K562 (cell line): Measurements from ENCODE around the gene MAN1A1. TPM values are rescaled to one million over a fixed set of nuclear protein-coding genes. Genes with fewer than 3 reads are reported as not detected.

Experiments
- ATF1 ChIP-seq, 2 experiments: fragments of 450-650 bp in 1 of 2; IDR thresholded peaks; 2 replicates each; pipeline ENCODE4 v1.6.1; 2016; ENCODE audit warnings: missing compliant biosample characterization in 1 of 2, missing genetic modification characterization in 1 of 2
- CAMTA2 ChIP-seq: fragments of 250-450 bp; sonication (Bioruptor Pico); conservative IDR thresholded peaks from 2 replicates; pipeline ENCODE4 v1.5.1; 2022
- FIP1L1 ChIP-seq: fragments of 200-400 bp; formaldehyde crosslinking; IDR thresholded peaks from 2 replicates; pipeline ENCODE4 v1.6.1; 2018; ENCODE audit warnings: mild to moderate bottlenecking, low read depth, low read length; ENCODE audit not compliant: poor library complexity, severe bottlenecking
- L3MBTL2 ChIP-seq: fragments of 450-650 bp; IDR thresholded peaks from 2 replicates; pipeline ENCODE4 v1.6.1; 2016; ENCODE audit warnings: mild to moderate bottlenecking, moderate library complexity
- MEIS2 ChIP-seq: fragments of 450-650 bp; IDR thresholded peaks from 2 replicates; pipeline ENCODE4 v1.6.1; 2014; ENCODE audit warnings: mild to moderate bottlenecking; ENCODE audit not compliant: partially characterized antibody
- MXI1 ChIP-seq: IDR thresholded peaks from 2 replicates; pipeline ENCODE4 v1.6.1; 2011; ENCODE audit warnings: low read depth, mild to moderate bottlenecking, improper control_type of control experiment, low read length
- MYC ChIP-seq, 2 experiments: fragments of 250-450 bp in 1 of 2; sonication (Bioruptor Pico) in 1 of 2; IDR thresholded peaks; 2 replicates each; pipeline versions ENCODE4 v1.5.1 to v1.6.1; 2012 to 2021; ENCODE audit warnings: low read depth in 2 of 2, borderline replicate concordance in 1 of 2, improper control_type of control experiment in 1 of 2, low read length in 1 of 2, mild to moderate bottlenecking in 1 of 2, moderate library complexity in 1 of 2
- SOX6 ChIP-seq: fragments of 450-650 bp; IDR thresholded peaks from 2 replicates; pipeline ENCODE4 v1.6.1; 2014; ENCODE audit warnings: mild to moderate bottlenecking
- SRSF1 ChIP-seq: fragments of 200-400 bp; formaldehyde crosslinking; IDR thresholded peaks from 2 replicates; pipeline ENCODE4 v1.6.1; 2017; ENCODE audit warnings: mild to moderate bottlenecking, low read depth, low read length, moderate library complexity
- STAG1 ChIP-seq: sonication (generic); formaldehyde crosslinking; IDR thresholded peaks from 2 replicates; pipeline ENCODE4 v1.5.0; 2020; ENCODE audit warnings: missing genetic modification reagents, borderline replicate concordance
- ZNF311 ChIP-seq: fragments of 250-450 bp; sonication (Bioruptor Pico); IDR thresholded peaks from 2 replicates; pipeline ENCODE4 v1.4.0; 2020; ENCODE audit warnings: mild to moderate bottlenecking, moderate library complexity
- ZNF780A ChIP-seq: fragments of 250-450 bp; sonication (Bioruptor Pico); IDR thresholded peaks from 2 replicates; pipeline ENCODE4 v1.5.0; 2021; ENCODE audit warnings: mild to moderate bottlenecking
- polyA plus RNA-seq, 8 experiments: library from polyadenylated mRNA; depleted of rRNA in 4 of 8; stranded (reverse) in 5 of 8; unstranded in 3 of 8; fragments of >200 nt; fragmentation: Nextera tagmentation in 2 of 8; fragmentation: Illumina TruSeq in 1 of 8; extraction: Ambion mirVana in 2 of 8; extraction: Trizol in 1 of 8; gene quantifications; 2 replicates each; pipeline versions ENCODE4 v1.2.1 to v1.2.3, GENCODE V29; 2011 to 2014; ENCODE audit warnings: inconsistent platforms in 1 of 8, missing spikeins in 1 of 8
- total RNA-seq, 7 experiments: library from RNA; depleted of rRNA in 6 of 7; stranded (reverse); fragments of >200 nt in 6 of 7; fragmentation: Illumina TruSeq in 2 of 7; extraction: Trizol in 2 of 7; gene quantifications; 2 replicates each; pipeline versions ENCODE4 v1.2.1 to v1.2.3, GENCODE V29; 2011 to 2021; ENCODE audit warnings: low replicate concordance in 1 of 7
- TF ChIP-seq, protein P1 (sequence below): IDR thresholded peaks from 3 replicates; pipeline ENCODE4 v1.6.1; 2011; ENCODE audit warnings: borderline replicate concordance, mild to moderate bottlenecking; ENCODE audit not compliant: insufficient read length, insufficient read depth
- TF ChIP-seq, protein P2 (sequence below), 2 experiments: IDR thresholded peaks; 2 replicates each; pipeline ENCODE4 v1.6.1; 2012; ENCODE audit warnings: improper control_type of control experiment in 2 of 2, low read depth in 2 of 2, low read length in 2 of 2, borderline replicate concordance in 1 of 2
- TF ChIP-seq, protein P3 (sequence below): fragments of 250-450 bp; sonication (Bioruptor Pico); IDR thresholded peaks from 2 replicates; pipeline ENCODE4 v1.6.1; 2021; ENCODE audit warnings: mild to moderate bottlenecking
- TF ChIP-seq, protein P4 (sequence below): fragments of 450-650 bp; IDR thresholded peaks from 2 replicates; pipeline ENCODE4 v1.6.1; 2016; ENCODE audit warnings: low read depth

MAN1A1 gene
- total and polyA plus RNA-seq, 9 of the 15 experiments (the other 6 are each of a cell fraction or from before 2014, with no cell fraction given): 24.5 to 78.4 (median 59.7) TPM

DNA sequence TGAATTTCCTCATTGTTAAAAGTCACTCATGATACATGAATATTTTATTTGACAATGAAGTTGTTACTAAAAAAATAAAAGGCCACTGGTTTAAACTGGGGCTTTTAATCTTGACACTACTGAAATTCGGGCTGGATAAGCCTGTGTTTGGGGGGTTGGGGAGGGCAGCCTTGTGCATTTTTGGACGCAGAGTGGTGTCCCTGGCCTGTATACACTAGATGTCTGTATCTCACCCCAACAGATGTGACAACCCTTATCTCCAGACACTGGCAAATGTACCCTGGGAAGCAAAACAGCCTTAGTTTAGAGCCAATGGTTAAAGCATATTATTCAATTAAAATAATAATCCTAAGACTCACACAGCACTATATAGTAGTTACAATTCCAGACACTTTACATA, 24.8 kb downstream of the MAN1A1 start (continued):
- TF ChIP-seq FIP1L1 (no peak), SOX6 (peak; percentile 89), MXI1 (no peak; the same call in 1 of the 2 replicates), SRSF1 (no peak), MYC (IDR thresholded peaks at IDR 0.05; ENCODE audit: low read depth, low read length) (0 out of 2 replicates have a peak, but pooled peaks have one; percentile 36), MYC (CRISPR knock-in tag; IDR thresholded peaks at IDR 0.05; ENCODE audit: borderline replicate concordance, low read depth) (no peak), MEIS2 (no peak), STAG1 (no peak), ZNF311 (CRISPR knock-in tag) (no peak), CAMTA2 (CRISPR knock-in tag) (no peak), ATF1 (CRISPR knock-in tag; IDR thresholded peaks at IDR 0.05) (no peak), ATF1 (tag; IDR thresholded peaks at IDR 0.05) (peak; percentile 48; the same call in 1 of the 2 replicates), ZNF780A (no peak), L3MBTL2 (0 out of 2 replicates have a peak, but pooled peaks have one; percentile 13)
- TF ChIP-seq, protein P1, sequence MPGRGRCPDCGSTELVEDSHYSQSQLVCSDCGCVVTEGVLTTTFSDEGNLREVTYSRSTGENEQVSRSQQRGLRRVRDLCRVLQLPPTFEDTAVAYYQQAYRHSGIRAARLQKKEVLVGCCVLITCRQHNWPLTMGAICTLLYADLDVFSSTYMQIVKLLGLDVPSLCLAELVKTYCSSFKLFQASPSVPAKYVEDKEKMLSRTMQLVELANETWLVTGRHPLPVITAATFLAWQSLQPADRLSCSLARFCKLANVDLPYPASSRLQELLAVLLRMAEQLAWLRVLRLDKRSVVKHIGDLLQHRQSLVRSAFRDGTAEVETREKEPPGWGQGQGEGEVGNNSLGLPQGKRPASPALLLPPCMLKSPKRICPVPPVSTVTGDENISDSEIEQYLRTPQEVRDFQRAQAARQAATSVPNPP: no peak
- TF ChIP-seq, protein P2, sequence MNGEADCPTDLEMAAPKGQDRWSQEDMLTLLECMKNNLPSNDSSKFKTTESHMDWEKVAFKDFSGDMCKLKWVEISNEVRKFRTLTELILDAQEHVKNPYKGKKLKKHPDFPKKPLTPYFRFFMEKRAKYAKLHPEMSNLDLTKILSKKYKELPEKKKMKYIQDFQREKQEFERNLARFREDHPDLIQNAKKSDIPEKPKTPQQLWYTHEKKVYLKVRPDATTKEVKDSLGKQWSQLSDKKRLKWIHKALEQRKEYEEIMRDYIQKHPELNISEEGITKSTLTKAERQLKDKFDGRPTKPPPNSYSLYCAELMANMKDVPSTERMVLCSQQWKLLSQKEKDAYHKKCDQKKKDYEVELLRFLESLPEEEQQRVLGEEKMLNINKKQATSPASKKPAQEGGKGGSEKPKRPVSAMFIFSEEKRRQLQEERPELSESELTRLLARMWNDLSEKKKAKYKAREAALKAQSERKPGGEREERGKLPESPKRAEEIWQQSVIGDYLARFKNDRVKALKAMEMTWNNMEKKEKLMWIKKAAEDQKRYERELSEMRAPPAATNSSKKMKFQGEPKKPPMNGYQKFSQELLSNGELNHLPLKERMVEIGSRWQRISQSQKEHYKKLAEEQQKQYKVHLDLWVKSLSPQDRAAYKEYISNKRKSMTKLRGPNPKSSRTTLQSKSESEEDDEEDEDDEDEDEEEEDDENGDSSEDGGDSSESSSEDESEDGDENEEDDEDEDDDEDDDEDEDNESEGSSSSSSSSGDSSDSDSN (IDR thresholded peaks at IDR 0.05; ENCODE audit: borderline replicate concordance in 1 of 2, low read depth in 2 of 2, low read length in 2 of 2): no peak
- TF ChIP-seq, protein P3, sequence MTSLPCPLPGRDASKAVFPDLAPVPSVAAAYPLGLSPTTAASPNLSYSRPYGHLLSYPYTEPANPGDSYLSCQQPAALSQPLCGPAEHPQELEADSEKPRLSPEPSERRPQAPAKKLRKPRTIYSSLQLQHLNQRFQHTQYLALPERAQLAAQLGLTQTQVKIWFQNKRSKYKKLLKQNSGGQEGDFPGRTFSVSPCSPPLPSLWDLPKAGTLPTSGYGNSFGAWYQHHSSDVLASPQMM (CRISPR knock-in tag): no peak
- TF ChIP-seq, protein P4, sequence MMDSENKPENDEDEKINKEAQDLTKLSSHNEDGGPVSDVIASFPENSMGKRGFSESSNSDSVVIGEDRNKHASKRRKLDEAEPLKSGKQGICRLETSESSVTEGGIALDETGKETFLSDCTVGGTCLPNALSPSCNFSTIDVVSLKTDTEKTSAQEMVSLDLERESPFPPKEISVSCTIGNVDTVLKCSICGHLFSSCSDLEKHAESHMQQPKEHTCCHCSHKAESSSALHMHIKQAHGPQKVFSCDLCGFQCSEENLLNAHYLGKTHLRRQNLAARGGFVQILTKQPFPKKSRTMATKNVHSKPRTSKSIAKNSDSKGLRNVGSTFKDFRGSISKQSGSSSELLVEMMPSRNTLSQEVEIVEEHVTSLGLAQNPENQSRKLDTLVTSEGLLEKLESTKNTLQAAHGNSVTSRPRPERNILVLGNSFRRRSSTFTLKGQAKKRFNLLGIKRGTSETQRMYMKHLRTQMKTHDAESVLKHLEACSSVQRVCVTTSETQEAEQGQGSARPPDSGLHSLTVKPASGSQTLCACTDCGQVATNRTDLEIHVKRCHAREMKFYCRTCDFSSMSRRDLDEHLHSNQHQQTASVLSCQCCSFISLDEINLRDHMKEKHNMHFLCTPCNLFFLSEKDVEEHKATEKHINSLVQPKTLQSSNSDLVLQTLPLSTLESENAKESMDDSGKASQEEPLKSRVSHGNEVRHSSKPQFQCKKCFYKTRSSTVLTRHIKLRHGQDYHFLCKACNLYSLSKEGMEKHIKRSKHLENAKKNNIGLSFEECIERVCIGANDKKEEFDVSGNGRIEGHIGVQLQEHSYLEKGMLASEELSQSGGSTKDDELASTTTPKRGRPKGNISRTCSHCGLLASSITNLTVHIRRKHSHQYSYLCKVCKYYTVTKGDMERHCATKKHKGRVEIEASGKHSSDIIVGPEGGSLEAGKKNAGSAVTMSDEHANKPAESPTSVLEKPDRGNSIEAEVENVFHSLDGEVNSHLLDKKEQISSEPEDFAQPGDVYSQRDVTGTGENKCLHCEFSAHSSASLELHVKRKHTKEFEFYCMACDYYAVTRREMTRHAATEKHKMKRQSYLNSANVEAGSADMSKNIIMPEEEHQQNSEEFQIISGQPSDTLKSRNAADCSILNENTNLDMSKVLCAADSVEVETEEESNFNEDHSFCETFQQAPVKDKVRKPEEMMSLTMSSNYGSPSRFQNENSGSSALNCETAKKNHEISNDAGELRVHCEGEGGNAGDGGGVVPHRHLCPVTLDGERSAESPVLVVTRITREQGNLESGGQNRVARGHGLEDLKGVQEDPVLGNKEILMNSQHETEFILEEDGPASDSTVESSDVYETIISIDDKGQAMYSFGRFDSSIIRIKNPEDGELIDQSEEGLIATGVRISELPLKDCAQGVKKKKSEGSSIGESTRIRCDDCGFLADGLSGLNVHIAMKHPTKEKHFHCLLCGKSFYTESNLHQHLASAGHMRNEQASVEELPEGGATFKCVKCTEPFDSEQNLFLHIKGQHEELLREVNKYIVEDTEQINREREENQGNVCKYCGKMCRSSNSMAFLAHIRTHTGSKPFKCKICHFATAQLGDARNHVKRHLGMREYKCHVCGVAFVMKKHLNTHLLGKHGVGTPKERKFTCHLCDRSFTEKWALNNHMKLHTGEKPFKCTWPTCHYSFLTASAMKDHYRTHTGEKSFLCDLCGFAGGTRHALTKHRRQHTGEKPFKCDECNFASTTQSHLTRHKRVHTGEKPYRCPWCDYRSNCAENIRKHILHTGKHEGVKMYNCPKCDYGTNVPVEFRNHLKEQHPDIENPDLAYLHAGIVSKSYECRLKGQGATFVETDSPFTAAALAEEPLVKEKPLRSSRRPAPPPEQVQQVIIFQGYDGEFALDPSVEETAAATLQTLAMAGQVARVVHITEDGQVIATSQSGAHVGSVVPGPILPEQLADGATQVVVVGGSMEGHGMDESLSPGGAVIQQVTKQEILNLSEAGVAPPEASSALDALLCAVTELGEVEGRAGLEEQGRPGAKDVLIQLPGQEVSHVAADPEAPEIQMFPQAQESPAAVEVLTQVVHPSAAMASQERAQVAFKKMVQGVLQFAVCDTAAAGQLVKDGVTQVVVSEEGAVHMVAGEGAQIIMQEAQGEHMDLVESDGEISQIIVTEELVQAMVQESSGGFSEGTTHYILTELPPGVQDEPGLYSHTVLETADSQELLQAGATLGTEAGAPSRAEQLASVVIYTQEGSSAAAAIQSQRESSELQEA: no peak
